OCI-LY1 (cell line): Measurements from ENCODE around the gene TEP1.

Source experiments
- EZH2 ChIP-seq: fragments of 200-600 bp; sonication (generic), shearing (Covaris generic); IDR thresholded peaks from 2 replicates; pipeline ENCODE4 v1.8.0; 2017; ENCODE audit warnings: borderline replicate concordance, mixed run types, mild to moderate bottlenecking, antibody characterized with exemption, low read length, moderate library complexity, mixed read lengths
- TF ChIP-seq, protein P1 (sequence below): fragments of 200-600 bp; sonication (generic), shearing (Covaris generic); IDR thresholded peaks from 2 replicates; pipeline ENCODE4 v1.5.1; 2017; ENCODE audit warnings: mild to moderate bottlenecking, antibody characterized with exemption, low read length, moderate library complexity, mixed read lengths

DNA sequence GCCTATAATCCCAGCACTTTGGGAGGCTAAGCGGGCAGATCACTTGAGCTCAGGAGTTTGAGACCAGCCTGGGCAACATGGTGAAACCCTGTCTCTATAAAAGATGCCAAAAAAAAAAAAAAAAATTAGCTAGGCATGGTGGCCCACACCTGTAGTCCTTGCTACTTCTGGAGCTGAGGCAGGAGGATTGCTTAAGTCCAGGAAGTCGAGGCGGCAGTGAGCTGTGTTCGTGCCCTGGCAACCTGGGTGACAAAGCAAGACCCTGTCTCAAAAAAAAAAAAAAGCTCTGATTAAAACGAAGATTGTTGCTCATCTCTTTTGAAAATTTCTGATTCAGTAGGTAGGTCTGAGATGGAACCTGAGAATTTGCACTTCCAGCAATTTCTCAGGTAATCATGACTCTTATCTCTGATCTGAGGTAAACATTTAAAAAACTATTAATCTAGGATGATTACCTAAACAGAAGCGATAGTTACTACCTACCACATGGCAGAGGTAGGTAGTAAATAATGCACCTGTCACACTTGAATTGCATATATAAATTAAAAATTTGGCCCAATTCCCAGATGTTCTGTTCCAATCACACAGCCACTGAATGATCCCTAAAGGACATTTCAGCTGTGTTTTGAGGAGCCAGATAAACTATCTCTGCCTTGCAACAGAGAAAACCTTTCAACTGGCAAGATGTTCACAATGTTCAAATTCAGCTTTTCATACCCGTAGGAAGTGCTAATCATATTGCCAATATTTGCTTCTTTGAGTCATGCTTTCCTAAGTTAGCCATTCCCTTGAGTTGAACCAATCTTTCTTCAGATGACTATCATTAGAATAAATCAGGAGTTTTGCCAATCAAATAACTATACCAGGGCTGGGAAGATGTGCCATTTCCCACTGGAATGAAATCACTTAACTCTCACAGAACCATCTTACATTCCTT lies 4.2 kb upstream of the TEP1 start:
- TF ChIP-seq, protein P1, sequence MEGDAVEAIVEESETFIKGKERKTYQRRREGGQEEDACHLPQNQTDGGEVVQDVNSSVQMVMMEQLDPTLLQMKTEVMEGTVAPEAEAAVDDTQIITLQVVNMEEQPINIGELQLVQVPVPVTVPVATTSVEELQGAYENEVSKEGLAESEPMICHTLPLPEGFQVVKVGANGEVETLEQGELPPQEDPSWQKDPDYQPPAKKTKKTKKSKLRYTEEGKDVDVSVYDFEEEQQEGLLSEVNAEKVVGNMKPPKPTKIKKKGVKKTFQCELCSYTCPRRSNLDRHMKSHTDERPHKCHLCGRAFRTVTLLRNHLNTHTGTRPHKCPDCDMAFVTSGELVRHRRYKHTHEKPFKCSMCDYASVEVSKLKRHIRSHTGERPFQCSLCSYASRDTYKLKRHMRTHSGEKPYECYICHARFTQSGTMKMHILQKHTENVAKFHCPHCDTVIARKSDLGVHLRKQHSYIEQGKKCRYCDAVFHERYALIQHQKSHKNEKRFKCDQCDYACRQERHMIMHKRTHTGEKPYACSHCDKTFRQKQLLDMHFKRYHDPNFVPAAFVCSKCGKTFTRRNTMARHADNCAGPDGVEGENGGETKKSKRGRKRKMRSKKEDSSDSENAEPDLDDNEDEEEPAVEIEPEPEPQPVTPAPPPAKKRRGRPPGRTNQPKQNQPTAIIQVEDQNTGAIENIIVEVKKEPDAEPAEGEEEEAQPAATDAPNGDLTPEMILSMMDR, result no peak
- no peak for TF ChIP-seq EZH2
